ENCODE data around the gene PDE7B. TPM values are rescaled to one million over a fixed set of nuclear protein-coding genes. Genes with fewer than 3 reads are reported as not detected.
A peak's percentile ranks its signal among the peaks of the same experiment; 100 is the strongest.

Gene PDE7B
- total and polyA plus RNA-seq, 4 donors: 1.0 to 6.9 (median 3.8) TPM

DNA sequence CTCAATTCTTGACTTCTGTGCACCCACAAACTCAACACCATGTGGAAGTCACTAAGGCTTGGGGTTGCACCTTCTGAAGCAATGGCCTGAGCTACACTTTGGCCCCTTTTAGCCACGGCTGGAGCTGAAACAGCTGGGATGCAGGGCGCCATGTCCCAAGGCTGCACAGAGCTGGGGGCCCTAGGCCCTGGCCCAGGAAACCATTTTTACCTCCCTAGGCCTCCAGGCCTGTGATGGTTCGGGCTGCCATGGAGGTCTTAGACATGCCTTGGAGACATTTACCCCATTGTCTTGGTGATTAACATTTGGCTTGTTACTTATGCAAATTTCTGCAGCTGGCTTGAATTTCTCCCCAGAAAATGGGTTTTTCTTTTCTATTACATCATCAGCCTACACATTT lies 311.8 kb downstream of the PDE7B start:
- WGBS, 2 donors: 91 to 96% methylated on average over 3 of the region's 3 CpGs
- Histone ChIP-seq H3K4me1 (ENCODE audit: control insufficient read depth in 1 of 2, insufficient read depth in 2 of 2, low read length in 2 of 2) (no peaks in the 10 kb centered on the region), H3K9me3 (ENCODE audit: control insufficient read depth, low read length) (peaks cover 2% of the 10 kb centered on the region), H3K27me3 (ENCODE audit: control insufficient read depth in 1 of 2, insufficient read depth in 2 of 2, low read length in 1 of 2) (no peaks in the 10 kb centered on the region), H3K4me3 (ENCODE audit: low read length in 2 of 2) (no peak overlapping the region), H3K36me3 (ENCODE audit: control insufficient read depth in 1 of 2, insufficient read depth in 2 of 2, low read length in 1 of 2) (no peaks in the 10 kb centered on the region), H3K27ac (ENCODE audit: low read depth in 1 of 2, low read length in 2 of 2) (no peak overlapping the region)
- ATAC-seq (ENCODE audit: low FRiP score): no peak
- no peak for DNase-seq
- intact Hi-C loops (cut with DNase I): no loop called here

DNA sequence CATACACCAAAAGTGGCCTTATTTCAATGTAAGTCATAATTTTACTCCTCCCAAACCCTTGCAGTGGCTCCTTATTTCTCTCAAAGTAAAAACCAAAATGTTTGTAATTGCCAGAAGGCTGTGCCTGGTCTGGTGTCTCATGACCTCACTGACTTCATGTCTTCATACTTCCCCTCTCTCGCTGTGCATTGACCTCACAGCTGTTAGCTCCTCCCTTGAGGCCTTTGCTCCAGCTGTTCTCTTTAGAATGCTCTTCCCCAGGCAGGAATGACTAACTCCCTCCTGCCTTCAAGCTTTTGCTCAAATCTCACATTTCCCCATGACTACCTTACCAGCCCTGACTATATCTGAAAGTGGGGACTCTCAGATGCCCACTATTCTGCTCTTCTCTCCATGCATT lies 315.3 kb downstream of the PDE7B start:
- intact Hi-C loops (cut with DNase I): no loop called here
- no peaks in the 10 kb centered on the region for H3K36me3 ChIP-seq (ENCODE audit: control insufficient read depth in 1 of 2, insufficient read depth in 2 of 2, low read length in 1 of 2)
- H3K27me3 ChIP-seq (ENCODE audit: control insufficient read depth in 1 of 2, insufficient read depth in 2 of 2, low read length in 1 of 2): no peaks in the 10 kb centered on the region
- no peak overlapping the region for H3K27ac ChIP-seq (ENCODE audit: low read depth in 1 of 2, low read length in 2 of 2)
- H3K4me1 ChIP-seq (ENCODE audit: control insufficient read depth in 1 of 2, insufficient read depth in 2 of 2, low read length in 2 of 2): no peaks in the 10 kb centered on the region
- no peak for DNase-seq
- ATAC-seq (ENCODE audit: low FRiP score): no peak
- H3K4me3 ChIP-seq (ENCODE audit: low read length in 2 of 2): no peak overlapping the region
- 90 to 91% methylated on average over 1 of the region's 1 CpG for WGBS, 2 donors
- H3K9me3 ChIP-seq (ENCODE audit: control insufficient read depth, low read length): peaks cover 2% of the 10 kb centered on the region

- ATAC-seq (ENCODE audit: low FRiP score): no peak
- Histone ChIP-seq H3K27me3 (ENCODE audit: control insufficient read depth in 1 of 2, insufficient read depth in 2 of 2, low read length in 1 of 2) (no peaks in the 10 kb centered on the region), H3K4me3 (ENCODE audit: low read length in 2 of 2) (no peak overlapping the region), H3K27ac (ENCODE audit: low read depth in 1 of 2, low read length in 2 of 2) (no peak overlapping the region), H3K36me3 (ENCODE audit: control insufficient read depth in 1 of 2, insufficient read depth in 2 of 2, low read length in 1 of 2) (no peaks in the 10 kb centered on the region), H3K9me3 (ENCODE audit: control insufficient read depth, low read length) (peaks cover 2% of the 10 kb centered on the region), H3K4me1 (ENCODE audit: control insufficient read depth in 1 of 2, insufficient read depth in 2 of 2, low read length in 2 of 2) (no peaks in the 10 kb centered on the region)
- WGBS, 2 donors: 71 to 93% methylated on average over 2 of the region's 2 CpGs
- DNase-seq: no peak
- intact Hi-C loops (cut with DNase I): no loop called here
Observed at GRCh38 chr6:136169394-136170148, 318.1 kb downstream of the PDE7B start.

- intact Hi-C loops (cut with DNase I): no loop called here
- WGBS, 2 donors: 94 to 98% methylated on average over 3 of the region's 3 CpGs
Observed at GRCh38 chr6:136171231-136171630, 319.7 kb downstream of the PDE7B start.

DNA sequence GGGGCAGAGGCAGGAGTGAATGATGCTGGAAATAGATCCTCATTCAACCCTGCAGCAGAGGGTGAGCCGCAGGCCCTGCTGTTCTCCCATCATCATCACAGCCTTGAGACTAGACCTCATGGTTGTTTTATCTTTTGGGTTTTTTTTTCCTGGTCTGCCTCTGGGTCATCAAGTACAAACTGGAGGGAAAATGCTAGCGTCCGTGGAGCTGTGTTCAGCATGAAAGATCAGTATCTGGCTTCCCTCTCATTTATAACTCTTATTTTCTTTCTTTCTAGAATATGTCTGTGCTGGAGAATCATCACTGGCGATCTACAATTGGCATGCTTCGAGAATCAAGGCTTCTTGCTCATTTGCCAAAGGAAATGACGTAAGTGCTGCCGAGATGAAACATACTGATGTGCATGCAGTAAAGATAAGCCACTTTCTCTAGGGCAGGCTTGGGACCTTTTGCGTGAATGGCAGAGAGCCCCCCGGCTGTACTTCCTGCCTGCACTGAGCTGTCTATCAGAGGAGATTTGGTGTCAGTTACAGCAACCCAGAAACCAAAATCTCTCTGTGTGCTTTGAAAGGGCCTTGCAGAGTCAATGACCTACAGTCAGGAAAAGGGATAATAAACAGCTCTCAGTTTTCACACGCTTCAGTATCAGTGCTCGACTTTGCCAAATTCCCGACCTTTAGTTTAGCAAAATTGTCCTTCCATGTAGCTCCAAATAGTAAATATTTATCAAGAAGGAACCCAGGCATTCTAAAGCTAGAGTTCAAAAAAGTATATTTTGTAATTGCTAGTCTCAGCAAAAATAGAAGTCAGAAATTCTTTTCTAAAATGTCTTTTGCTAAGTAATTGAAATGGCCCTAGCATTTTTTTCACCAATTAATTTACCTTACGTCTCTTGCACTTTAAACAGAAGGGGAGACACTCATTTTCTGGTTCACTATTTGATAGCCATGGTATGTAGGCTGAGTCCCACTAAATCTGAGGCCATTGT lies 322.3 kb downstream of the PDE7B start:
- no peak for DNase-seq
- no peaks in the 10 kb centered on the region for H3K27me3 ChIP-seq (ENCODE audit: control insufficient read depth in 1 of 2, insufficient read depth in 2 of 2, low read length in 1 of 2)
- no peak overlapping the region for H3K27ac ChIP-seq (ENCODE audit: low read depth in 1 of 2, low read length in 2 of 2)
- H3K4me3 ChIP-seq (ENCODE audit: low read length in 2 of 2): no peak overlapping the region
- H3K4me1 ChIP-seq (ENCODE audit: control insufficient read depth in 1 of 2, insufficient read depth in 2 of 2, low read length in 2 of 2): no peaks in the 10 kb centered on the region
- no peaks in the 10 kb centered on the region for H3K9me3 ChIP-seq (ENCODE audit: control insufficient read depth, low read length)
- no peaks in the 10 kb centered on the region for H3K36me3 ChIP-seq (ENCODE audit: control insufficient read depth in 1 of 2, insufficient read depth in 2 of 2, low read length in 1 of 2)
- WGBS, 2 donors: 30 to 34% methylated on average over 13 of the region's 13 CpGs
- intact Hi-C loops (cut with DNase I): no loop called here
- ATAC-seq (ENCODE audit: low FRiP score): peak; percentile 38

More at GRCh38 chr6:136171231-136171630, 319.7 kb downstream of the PDE7B start:
- H3K27me3 ChIP-seq (ENCODE audit: control insufficient read depth in 1 of 2, insufficient read depth in 2 of 2, low read length in 1 of 2): no peaks in the 10 kb centered on the region
- no peaks in the 10 kb centered on the region for H3K4me1 ChIP-seq (ENCODE audit: control insufficient read depth in 1 of 2, insufficient read depth in 2 of 2, low read length in 2 of 2)
- no peak overlapping the region for H3K4me3 ChIP-seq (ENCODE audit: low read length in 2 of 2)
- no peak overlapping the region for H3K27ac ChIP-seq (ENCODE audit: low read depth in 1 of 2, low read length in 2 of 2)
- H3K9me3 ChIP-seq (ENCODE audit: control insufficient read depth, low read length): peaks cover 2% of the 10 kb centered on the region
- DNase-seq (no peak), ATAC-seq (ENCODE audit: low FRiP score) (no peak)
- H3K36me3 ChIP-seq (ENCODE audit: control insufficient read depth in 1 of 2, insufficient read depth in 2 of 2, low read length in 1 of 2): no peaks in the 10 kb centered on the region

GRCh38 chr6:136174510-136174909 lies 323.0 kb downstream of the PDE7B start:
- no peaks in the 10 kb centered on the region for H3K36me3 ChIP-seq (ENCODE audit: control insufficient read depth in 1 of 2, insufficient read depth in 2 of 2, low read length in 1 of 2)
- ATAC-seq (ENCODE audit: low FRiP score): no peak
- 58 to 64% methylated on average over 2 of the region's 2 CpGs for WGBS, 2 donors
- DNase-seq: no peak
- intact Hi-C loops (cut with DNase I): no loop called here
- H3K27ac ChIP-seq (ENCODE audit: low read depth in 1 of 2, low read length in 2 of 2): no peak overlapping the region
- H3K4me3 ChIP-seq (ENCODE audit: low read length in 2 of 2): no peak overlapping the region
- H3K9me3 ChIP-seq (ENCODE audit: control insufficient read depth, low read length): no peaks in the 10 kb centered on the region
- no peaks in the 10 kb centered on the region for H3K27me3 ChIP-seq (ENCODE audit: control insufficient read depth in 1 of 2, insufficient read depth in 2 of 2, low read length in 1 of 2)
- no peaks in the 10 kb centered on the region for H3K4me1 ChIP-seq (ENCODE audit: control insufficient read depth in 1 of 2, insufficient read depth in 2 of 2, low read length in 2 of 2)

DNA sequence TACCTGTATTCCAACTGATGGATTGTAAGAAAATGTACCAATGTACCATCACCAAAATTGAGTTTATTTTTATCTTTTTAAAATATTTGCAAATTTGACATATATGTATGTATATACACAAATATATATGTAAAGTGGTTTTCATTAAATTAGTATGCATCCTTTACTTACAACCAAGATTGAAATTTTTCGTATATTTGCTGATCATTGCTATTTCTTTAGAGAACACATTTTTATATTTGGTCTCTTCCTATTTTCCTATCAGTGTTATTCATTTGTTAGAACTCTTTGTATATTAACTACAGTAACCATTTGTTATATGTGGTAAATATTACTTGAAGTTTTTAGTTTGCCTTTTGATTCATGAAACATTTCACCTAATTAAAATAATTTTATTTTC lies 324.4 kb downstream of the PDE7B start:
- WGBS, 2 donors: 98 to 100% methylated on average over 1 of the region's 1 CpG
- no peak for ATAC-seq (ENCODE audit: low FRiP score)
- intact Hi-C loops (cut with DNase I): no loop called here
- Histone ChIP-seq H3K4me1 (ENCODE audit: control insufficient read depth in 1 of 2, insufficient read depth in 2 of 2, low read length in 2 of 2) (no peaks in the 10 kb centered on the region), H3K9me3 (ENCODE audit: control insufficient read depth, low read length) (no peaks in the 10 kb centered on the region), H3K27ac (ENCODE audit: low read depth in 1 of 2, low read length in 2 of 2) (no peak overlapping the region), H3K27me3 (ENCODE audit: control insufficient read depth in 1 of 2, insufficient read depth in 2 of 2, low read length in 1 of 2) (no peaks in the 10 kb centered on the region), H3K4me3 (ENCODE audit: low read length in 2 of 2) (no peak overlapping the region), H3K36me3 (ENCODE audit: control insufficient read depth in 1 of 2, insufficient read depth in 2 of 2, low read length in 1 of 2) (no peaks in the 10 kb centered on the region)
- DNase-seq: no peak

- intact Hi-C loops (cut with DNase I): no loop called here
- no peak for ATAC-seq (ENCODE audit: low FRiP score)
- no peaks in the 10 kb centered on the region for H3K27me3 ChIP-seq (ENCODE audit: control insufficient read depth in 1 of 2, insufficient read depth in 2 of 2, low read length in 1 of 2)
Observed at GRCh38 chr6:136178749-136179148, 327.2 kb downstream of the PDE7B start.

More at GRCh38 chr6:136178749-136179148, 327.2 kb downstream of the PDE7B start:
- H3K36me3 ChIP-seq (ENCODE audit: control insufficient read depth in 1 of 2, insufficient read depth in 2 of 2, low read length in 1 of 2): peaks cover 0 to 2% of the 10 kb centered on the region in 2 donors
- 70 to 73% methylated on average over 2 of the region's 2 CpGs for WGBS, 2 donors
- no peak overlapping the region for H3K27ac ChIP-seq (ENCODE audit: low read depth in 1 of 2, low read length in 2 of 2)
- H3K9me3 ChIP-seq (ENCODE audit: control insufficient read depth, low read length): no peaks in the 10 kb centered on the region
- DNase-seq: no peak
- H3K4me3 ChIP-seq (ENCODE audit: low read length in 2 of 2): no peak overlapping the region
- no peaks in the 10 kb centered on the region for H3K4me1 ChIP-seq (ENCODE audit: control insufficient read depth in 1 of 2, insufficient read depth in 2 of 2, low read length in 2 of 2)
